Esophagus muscularis mucosa (tissue), 4 donors: Measurements from ENCODE around the gene CACNA1G. TPM values are rescaled to one million over a fixed set of nuclear protein-coding genes. Genes with fewer than 3 reads are reported as not detected.

Experiments
- DNase-seq: peaks from one replicate; pipeline ENCODE4 v3.0.0-alpha.2; 2017; ENCODE audit errors: extremely low spot score
- H3K27ac ChIP-seq, 4 donors: fragments of 200-600 bp; sonication (generic); replicated peaks in 1 of 4; 1 replicate in 3 of 4; 2 replicates in 1 of 4; pipeline ENCODE4 v1.5.1; 2016 to 2019; ENCODE audit warnings: mild to moderate bottlenecking in 1 of 4
- H3K27me3 ChIP-seq, 4 donors: fragments of 200-600 bp; sonication (generic); one replicate each; pipeline versions ENCODE4 v1.5.1 to v1.6.0; 2016 to 2019
- H3K36me3 ChIP-seq, 4 donors: fragments of 200-600 bp; sonication (generic); one replicate each; pipeline ENCODE4 v1.5.1; 2016 to 2019
- H3K4me1 ChIP-seq, 4 donors: fragments of 200-600 bp; sonication (generic); one replicate each; pipeline ENCODE4 v1.5.1; 2016 to 2019
- H3K4me3 ChIP-seq, 4 donors: fragments of 200-600 bp; sonication (generic); 1 replicate in 2 of 4; 2 replicates in 2 of 4; pipeline ENCODE4 v1.5.1; 2016 to 2019; ENCODE audit warnings: mild to moderate bottlenecking in 4 of 4, moderate library complexity in 1 of 4
- H3K9me3 ChIP-seq, 4 donors: fragments of 200-600 bp; sonication (generic); 1 replicate in 3 of 4; 2 replicates in 1 of 4; pipeline ENCODE4 v1.5.1; 2016 to 2019
- CTCF ChIP-seq, 3 experiments: fragments of 200-600 bp in 2 of 3; fragments of 450-650 bp in 1 of 3; sonication (generic) in 2 of 3; IDR thresholded peaks; one replicate each; pipeline ENCODE4 v1.5.1; 2017 to 2019; ENCODE audit warnings: antibody characterized with exemption in 3 of 3, mild to moderate bottlenecking in 2 of 3, moderate library complexity in 1 of 3
- EP300 ChIP-seq: sonication (generic); formaldehyde crosslinking; IDR thresholded peaks from one replicate; pipeline ENCODE4 v1.6.1; 2017; ENCODE audit warnings: antibody characterized with exemption
- POLR2A ChIP-seq: fragments of 450-650 bp; IDR thresholded peaks from one replicate; pipeline ENCODE4 v1.6.1; 2017; ENCODE audit warnings: antibody characterized with exemption, moderate library complexity, mild to moderate bottlenecking, low read depth
- POLR2AphosphoS5 ChIP-seq, 2 donors: sonication (generic); formaldehyde crosslinking; IDR thresholded peaks; one replicate each; pipeline ENCODE4 v1.6.1; 2017; ENCODE audit warnings: antibody characterized with exemption in 2 of 2
- WGBS: methylation state at CpG from one replicate; pipeline ENCODE4 v1.1.5; 2018; 5-methylcytosine and 5-hydroxymethylcytosine counted together
- intact Hi-C: fragments of 100-400 bp; cut with DNase I; formaldehyde crosslinking; loops from one replicate; pipeline ENCODE4 v1.15.1; 2023
- total RNA-seq, 4 donors: library from RNA; depleted of rRNA; stranded (reverse); fragments of >200 nt; gene quantifications; one replicate each; pipeline versions ENCODE4 v1.1.0 to v1.2.1, GENCODE V29; 2016

CACNA1G gene
- total RNA-seq, 4 donors from 2014 or later, result 0.39 to 0.63 (median 0.50) TPM; not detected in 1

DNA sequence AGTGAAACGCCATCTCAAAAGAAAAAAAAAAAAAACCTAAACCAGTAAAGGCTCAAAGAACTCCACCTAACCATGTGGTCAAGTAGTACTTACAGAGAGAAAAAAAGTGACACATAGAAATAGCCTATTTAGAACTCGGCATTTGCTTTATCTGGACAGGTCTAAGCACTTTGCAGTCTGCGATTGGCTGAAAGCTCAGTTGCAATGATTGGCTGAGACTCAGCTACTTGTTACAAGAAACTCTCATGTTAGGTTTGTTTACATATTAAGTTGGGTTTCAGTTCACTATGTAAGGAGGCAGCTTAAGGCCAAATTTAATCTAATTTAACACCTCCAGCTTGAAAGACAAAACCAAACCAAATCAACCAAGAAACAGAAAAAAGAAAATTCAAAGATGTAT is 93.2 kb downstream of the CACNA1G start:
- Histone ChIP-seq H3K4me3 (no peak overlapping the region), H3K27ac (no peak overlapping the region), H3K36me3 (no peaks in the 10 kb centered on the region), H3K27me3 (no peaks in the 10 kb centered on the region), H3K4me1 (peaks cover 0 to 7% (median 4%) of the 10 kb centered on the region in 4 donors), H3K9me3 (no peaks in the 10 kb centered on the region)
- DNase-seq, result no peak
- WGBS, result 82% methylated on average over 3 of the region's 3 CpGs
- TF ChIP-seq CTCF (IDR thresholded peaks at IDR 0.05) (no peak), POLR2A (no peak), POLR2AphosphoS5 (IDR thresholded peaks at IDR 0.05) (no peak), EP300 (no peak)
- intact Hi-C loops, result no loop called here

GRCh38 chr17:50656509-50656908 is 96.0 kb downstream of the CACNA1G start:
- H3K4me3 ChIP-seq, result no peak overlapping the region
- peaks cover 24 to 35% (median 30%) of the 10 kb centered on the region in 4 donors for H3K4me1 ChIP-seq
- no peak for DNase-seq
- no peaks in the 10 kb centered on the region for H3K27me3 ChIP-seq
- no peaks in the 10 kb centered on the region for H3K36me3 ChIP-seq
- 97% methylated on average over 5 of the region's 5 CpGs for WGBS
- TF ChIP-seq EP300, result no peak
- TF ChIP-seq POLR2AphosphoS5 (IDR thresholded peaks at IDR 0.05), result no peak
- no peak for TF ChIP-seq CTCF (IDR thresholded peaks at IDR 0.05)
- TF ChIP-seq POLR2A, result no peak
- no peaks in the 10 kb centered on the region for H3K9me3 ChIP-seq
- H3K27ac ChIP-seq, result no peak overlapping the region
- intact Hi-C loops, result no loop called here

DNA sequence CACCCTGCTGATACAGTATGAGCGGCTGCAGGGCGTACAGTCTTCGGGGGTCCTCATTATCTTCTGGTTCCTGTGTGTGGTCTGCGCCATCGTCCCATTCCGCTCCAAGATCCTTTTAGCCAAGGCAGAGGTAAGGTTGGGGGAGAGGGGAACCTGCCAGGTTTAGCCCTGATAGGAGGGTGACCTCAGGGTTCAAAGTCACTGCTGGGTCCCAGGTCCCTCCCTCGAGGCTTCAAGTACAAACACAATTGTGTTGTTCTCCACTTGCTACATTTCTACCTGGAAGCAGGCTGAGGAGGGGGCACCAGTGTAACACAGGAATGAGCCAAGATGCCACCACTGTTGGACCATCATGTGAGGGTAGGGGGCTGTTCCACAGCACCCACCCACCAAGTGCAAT is 96.5 kb downstream of the CACNA1G start:
- no peak for TF ChIP-seq EP300
- no peak for TF ChIP-seq POLR2AphosphoS5 (IDR thresholded peaks at IDR 0.05)
- no peak for TF ChIP-seq POLR2A
- no peak for TF ChIP-seq CTCF (IDR thresholded peaks at IDR 0.05)
- peaks cover 29 to 40% (median 35%) of the 10 kb centered on the region in 4 donors for H3K4me1 ChIP-seq
- intact Hi-C loops, result no loop called here
- 94% methylated on average over 7 of the region's 7 CpGs for WGBS
- H3K27me3 ChIP-seq, result no peaks in the 10 kb centered on the region
- DNase-seq, result no peak
- H3K27ac ChIP-seq, result no peak overlapping the region
- H3K9me3 ChIP-seq, result no peaks in the 10 kb centered on the region
- H3K36me3 ChIP-seq, result no peaks in the 10 kb centered on the region
- H3K4me3 ChIP-seq, result no peak overlapping the region

- no peak overlapping the region for H3K4me3 ChIP-seq
- TF ChIP-seq CTCF (IDR thresholded peaks at IDR 0.05), result no peak
- TF ChIP-seq EP300, result no peak
- TF ChIP-seq POLR2A, result no peak
- no peak for TF ChIP-seq POLR2AphosphoS5 (IDR thresholded peaks at IDR 0.05)
- intact Hi-C loops, result no loop called here
These were observed 97.1 kb downstream of the CACNA1G start for GRCh38 chr17:50657627-50658026.

GRCh38 chr17:50658616-50659015 is 98.1 kb downstream of the CACNA1G start:
- no peaks in the 10 kb centered on the region for H3K9me3 ChIP-seq
- H3K4me1 ChIP-seq, result peaks cover 35 to 44% (median 40%) of the 10 kb centered on the region in 4 donors
- intact Hi-C loops, result no loop called here
- TF ChIP-seq POLR2AphosphoS5 (IDR thresholded peaks at IDR 0.05) (no peak), EP300 (no peak), POLR2A (no peak), CTCF (IDR thresholded peaks at IDR 0.05) (no peak)
- H3K27me3 ChIP-seq, result no peaks in the 10 kb centered on the region
- H3K36me3 ChIP-seq, result no peaks in the 10 kb centered on the region
- no peak overlapping the region for H3K27ac ChIP-seq
- no peak overlapping the region for H3K4me3 ChIP-seq
- no peak for DNase-seq
- 100% methylated on average over 1 of the region's 6 CpGs for WGBS

More at GRCh38 chr17:50657627-50658026, 97.1 kb downstream of the CACNA1G start:
- no peaks in the 10 kb centered on the region for H3K9me3 ChIP-seq
- no peak for DNase-seq
- H3K4me1 ChIP-seq, result peaks cover 35 to 44% (median 40%) of the 10 kb centered on the region in 4 donors
- H3K27me3 ChIP-seq, result no peaks in the 10 kb centered on the region
- no peaks in the 10 kb centered on the region for H3K36me3 ChIP-seq
- WGBS, result 90% methylated on average over 4 of the region's 7 CpGs
- H3K27ac ChIP-seq, result no peak overlapping the region
